Transverse colon (tissue), 4 donors: ENCODE results near the gene ARHGAP1.

Experiments
- POLR2A ChIP-seq: fragments of 450-650 bp; IDR thresholded peaks from one replicate; pipeline ENCODE4 v1.6.1; 2016; ENCODE audit warnings: antibody characterized with exemption, mild to moderate bottlenecking, moderate library complexity
- POLR2AphosphoS5 ChIP-seq, 3 donors: sonication (generic); formaldehyde crosslinking; IDR thresholded peaks; one replicate each; pipeline ENCODE4 v1.6.1; 2016; ENCODE audit warnings: antibody characterized with exemption in 3 of 3
- TF ChIP-seq, protein P1 (sequence below), 5 experiments: fragments of 200-600 bp in 3 of 5; fragments of 450-650 bp in 2 of 5; sonication (generic) in 3 of 5; IDR thresholded peaks; 1 replicate in 2 of 5; 2 replicates in 3 of 5; pipeline ENCODE4 v1.5.1; 2016 to 2017; ENCODE audit warnings: antibody characterized with exemption in 5 of 5, inconsistent platforms in 3 of 5, mild to moderate bottlenecking in 2 of 5, moderate library complexity in 1 of 5

- TF ChIP-seq POLR2A (no peak), POLR2AphosphoS5 (IDR thresholded peaks at IDR 0.05) (no peak)
- TF ChIP-seq, protein P1, sequence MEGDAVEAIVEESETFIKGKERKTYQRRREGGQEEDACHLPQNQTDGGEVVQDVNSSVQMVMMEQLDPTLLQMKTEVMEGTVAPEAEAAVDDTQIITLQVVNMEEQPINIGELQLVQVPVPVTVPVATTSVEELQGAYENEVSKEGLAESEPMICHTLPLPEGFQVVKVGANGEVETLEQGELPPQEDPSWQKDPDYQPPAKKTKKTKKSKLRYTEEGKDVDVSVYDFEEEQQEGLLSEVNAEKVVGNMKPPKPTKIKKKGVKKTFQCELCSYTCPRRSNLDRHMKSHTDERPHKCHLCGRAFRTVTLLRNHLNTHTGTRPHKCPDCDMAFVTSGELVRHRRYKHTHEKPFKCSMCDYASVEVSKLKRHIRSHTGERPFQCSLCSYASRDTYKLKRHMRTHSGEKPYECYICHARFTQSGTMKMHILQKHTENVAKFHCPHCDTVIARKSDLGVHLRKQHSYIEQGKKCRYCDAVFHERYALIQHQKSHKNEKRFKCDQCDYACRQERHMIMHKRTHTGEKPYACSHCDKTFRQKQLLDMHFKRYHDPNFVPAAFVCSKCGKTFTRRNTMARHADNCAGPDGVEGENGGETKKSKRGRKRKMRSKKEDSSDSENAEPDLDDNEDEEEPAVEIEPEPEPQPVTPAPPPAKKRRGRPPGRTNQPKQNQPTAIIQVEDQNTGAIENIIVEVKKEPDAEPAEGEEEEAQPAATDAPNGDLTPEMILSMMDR (IDR thresholded peaks at IDR 0.05), result no peak
Measured at GRCh38 chr11:46632502-46632901, 67.9 kb downstream of the ARHGAP1 start.
